GM13976 (cell line): ENCODE data around the gene CTTNBP2NL.

Experiments used
- DNase-seq: peaks from one replicate; pipeline ENCODE4 v3.0.0; 2012; ENCODE audit warnings: low spot score
- in situ Hi-C: fragments of 300-500 bp; cut with MboI; formaldehyde crosslinking; loops from one replicate; pipeline ENCODE4 v1.12.0; 2022; ENCODE audit warnings: low sequenced_read_pairs, mixed read lengths, inconsistent platforms; ENCODE audit not compliant: unreplicated experiment
- TF ChIP-seq, protein P1 (sequence below): IDR thresholded peaks from 2 replicates; pipeline ENCODE4 v1.5.1; 2012; ENCODE audit warnings: borderline replicate concordance, mild to moderate bottlenecking; ENCODE audit not compliant: insufficient read depth; ENCODE audit errors: extremely low read depth, missing control alignments, control extremely low read depth

The CTTNBP2NL gene

DNA sequence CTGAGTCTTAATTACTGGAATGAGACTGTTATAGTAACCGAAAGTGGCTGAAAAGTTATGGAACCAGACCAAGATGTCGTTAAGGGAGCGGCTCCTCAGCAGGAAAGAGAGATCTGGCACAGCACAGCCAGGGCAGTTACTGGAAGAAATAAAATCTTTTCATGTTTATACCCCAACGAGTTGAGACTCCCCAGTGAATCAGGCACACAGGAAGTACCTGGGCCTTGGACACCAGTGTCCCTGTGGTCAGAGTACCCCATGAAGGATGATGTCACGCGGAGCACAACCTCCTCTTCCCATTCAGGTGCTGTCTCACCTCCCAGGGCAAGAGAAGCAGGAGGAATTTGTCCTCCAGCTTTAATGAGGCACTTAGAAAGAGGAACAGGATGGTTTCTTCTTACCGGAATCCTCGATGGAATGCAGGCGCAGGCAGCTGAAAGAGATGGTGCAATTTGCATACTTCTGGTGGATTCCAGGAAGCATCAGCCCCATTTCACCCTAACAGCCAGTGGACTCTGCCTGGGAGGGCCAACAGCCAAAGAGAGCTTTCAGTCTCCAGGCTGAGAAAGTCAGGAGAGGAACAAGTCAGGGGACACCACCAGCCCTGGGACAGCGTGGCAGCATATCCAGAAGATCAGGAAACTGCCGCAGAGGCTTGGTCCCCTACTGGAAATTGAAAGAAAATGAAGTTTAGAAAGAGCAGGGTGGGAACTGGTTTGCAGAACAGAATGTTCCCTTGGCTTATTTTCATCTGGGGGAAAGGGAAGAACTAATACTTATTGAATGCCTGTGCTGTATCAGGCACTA is 35.9 kb upstream of the CTTNBP2NL start:
- in situ Hi-C loops = no loop called here
- DNase-seq = no peak
- TF ChIP-seq, protein P1, sequence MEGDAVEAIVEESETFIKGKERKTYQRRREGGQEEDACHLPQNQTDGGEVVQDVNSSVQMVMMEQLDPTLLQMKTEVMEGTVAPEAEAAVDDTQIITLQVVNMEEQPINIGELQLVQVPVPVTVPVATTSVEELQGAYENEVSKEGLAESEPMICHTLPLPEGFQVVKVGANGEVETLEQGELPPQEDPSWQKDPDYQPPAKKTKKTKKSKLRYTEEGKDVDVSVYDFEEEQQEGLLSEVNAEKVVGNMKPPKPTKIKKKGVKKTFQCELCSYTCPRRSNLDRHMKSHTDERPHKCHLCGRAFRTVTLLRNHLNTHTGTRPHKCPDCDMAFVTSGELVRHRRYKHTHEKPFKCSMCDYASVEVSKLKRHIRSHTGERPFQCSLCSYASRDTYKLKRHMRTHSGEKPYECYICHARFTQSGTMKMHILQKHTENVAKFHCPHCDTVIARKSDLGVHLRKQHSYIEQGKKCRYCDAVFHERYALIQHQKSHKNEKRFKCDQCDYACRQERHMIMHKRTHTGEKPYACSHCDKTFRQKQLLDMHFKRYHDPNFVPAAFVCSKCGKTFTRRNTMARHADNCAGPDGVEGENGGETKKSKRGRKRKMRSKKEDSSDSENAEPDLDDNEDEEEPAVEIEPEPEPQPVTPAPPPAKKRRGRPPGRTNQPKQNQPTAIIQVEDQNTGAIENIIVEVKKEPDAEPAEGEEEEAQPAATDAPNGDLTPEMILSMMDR = no peak

DNA sequence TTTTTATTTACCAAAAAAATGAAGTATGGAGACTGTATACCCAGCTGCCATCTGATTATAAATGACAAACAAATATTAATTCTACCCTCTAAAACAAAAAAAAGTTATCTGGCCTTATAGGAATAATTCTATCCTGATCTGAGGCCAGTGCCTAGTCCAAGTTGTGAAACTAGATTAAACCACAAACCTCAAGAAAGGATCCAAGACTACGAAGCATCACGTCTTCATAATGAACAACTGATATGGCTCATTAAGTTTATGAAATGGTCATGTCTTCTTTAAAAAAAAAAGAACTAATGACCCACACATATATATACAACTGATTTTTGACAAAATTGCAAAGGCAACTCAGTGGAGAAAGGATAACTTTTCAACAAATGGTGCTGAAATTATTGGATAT is 32.4 kb upstream of the CTTNBP2NL start:
- in situ Hi-C loops = no loop called here
- TF ChIP-seq, protein P1 = no peak
- no peak for DNase-seq

DNA sequence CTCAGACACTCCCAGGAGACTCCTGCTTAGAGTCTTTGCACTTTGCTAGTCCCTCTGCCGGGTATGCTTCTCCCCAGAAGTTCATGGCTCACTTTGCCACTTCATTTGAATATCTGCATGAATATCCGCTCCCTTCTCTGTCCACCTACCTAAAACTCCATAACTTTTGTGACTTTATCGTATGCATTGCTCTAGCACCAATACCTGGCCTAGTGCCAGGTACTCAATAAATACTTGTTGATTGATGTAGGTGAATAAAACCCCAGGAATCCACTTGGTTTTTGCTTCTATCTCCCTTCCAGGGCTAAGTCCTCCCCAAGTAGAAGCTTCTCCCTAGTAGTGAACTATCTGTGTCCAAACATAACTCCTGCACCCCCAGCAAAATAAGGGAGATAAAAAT is 27.8 kb upstream of the CTTNBP2NL start:
- in situ Hi-C loops = no loop called here

DNA sequence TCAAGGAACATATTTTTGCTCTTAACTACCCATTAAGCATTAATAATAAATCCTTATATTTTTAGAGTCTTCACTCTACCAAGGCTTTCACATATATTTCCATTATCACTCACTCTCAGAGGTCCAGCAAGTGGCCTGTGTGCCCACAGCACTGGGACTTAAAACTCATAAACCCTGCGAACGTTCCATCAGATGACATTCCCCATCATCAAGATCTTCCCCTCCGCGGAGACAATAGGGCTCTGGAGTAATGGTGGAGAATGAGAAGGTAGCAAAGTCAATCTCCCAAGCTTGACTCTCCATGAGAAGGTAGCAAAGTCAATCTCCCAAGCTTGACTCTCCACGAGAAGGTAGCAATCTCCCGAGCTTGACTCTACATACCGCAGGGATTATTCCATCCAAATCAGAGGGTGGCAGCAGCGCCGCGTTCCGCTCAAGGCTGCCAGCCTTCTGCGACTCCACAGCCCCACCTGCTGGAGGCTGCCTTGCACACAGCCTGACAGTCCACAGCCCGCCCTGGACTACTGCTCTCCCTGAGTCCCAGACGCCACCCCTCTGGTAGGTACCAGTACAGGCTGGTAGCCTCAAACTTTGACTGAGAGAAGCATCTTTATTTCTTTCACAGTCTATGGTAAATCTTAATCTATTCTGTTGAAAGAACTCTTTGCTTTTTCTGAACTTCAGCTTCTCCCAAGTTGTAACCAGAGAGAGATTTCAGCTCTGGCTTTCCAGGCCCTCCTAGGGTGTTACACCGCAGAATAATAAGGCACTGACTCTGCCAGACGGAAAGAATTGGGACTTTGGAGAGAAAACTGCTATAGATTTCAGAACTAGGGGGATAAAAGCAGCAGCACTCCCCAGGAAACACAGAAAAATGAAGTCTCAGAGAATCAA is 26.4 kb upstream of the CTTNBP2NL start:
- in situ Hi-C loops = no loop called here
- TF ChIP-seq, protein P1 = peak; percentile 99
- DNase-seq = peak; percentile 80

More for the DNA sequence above, 27.8 kb upstream of the CTTNBP2NL start:
- TF ChIP-seq, protein P1 = no peak
- no peak for DNase-seq

DNA sequence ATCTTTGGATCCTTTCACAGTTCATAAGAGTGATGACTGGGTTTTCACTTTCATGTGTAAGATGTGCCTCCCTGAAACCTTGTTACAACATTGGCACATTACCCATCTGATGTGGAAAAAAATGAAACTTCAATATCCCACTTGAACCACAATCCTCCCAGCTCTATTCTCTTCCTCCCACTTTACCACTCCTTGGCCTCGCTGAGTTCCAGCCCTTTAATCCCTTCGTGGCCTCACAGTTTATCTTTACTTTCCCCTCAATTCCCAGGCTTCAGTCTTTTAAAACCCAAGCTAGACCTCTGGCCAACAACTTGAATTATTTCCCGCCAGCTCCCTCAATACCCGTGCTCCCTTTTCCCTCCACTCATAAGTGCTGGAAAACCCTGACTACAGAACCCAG is 25.0 kb upstream of the CTTNBP2NL start:
- in situ Hi-C loops = no loop called here
- no peak for DNase-seq
- TF ChIP-seq, protein P1 = no peak

DNA sequence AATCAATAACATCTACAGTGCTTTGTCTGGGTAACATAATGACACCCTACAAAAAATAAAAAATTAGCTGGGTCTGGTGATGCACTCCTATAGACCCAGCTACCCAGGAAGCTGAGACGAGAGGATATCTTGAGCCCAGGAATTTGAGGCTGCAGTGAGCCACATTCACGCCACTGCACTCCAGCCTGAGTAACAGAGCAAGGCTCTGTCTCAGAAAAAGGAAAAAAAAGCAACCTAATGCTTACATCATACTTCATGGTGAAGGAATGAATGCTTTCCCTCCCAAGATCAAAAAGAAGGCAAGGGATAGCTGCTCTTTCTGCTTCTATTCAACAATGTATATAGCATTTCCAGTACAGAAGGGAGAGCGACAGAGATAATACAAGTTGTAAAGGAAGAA is 24.2 kb upstream of the CTTNBP2NL start:
- no peak for DNase-seq
- TF ChIP-seq, protein P1 = no peak
- in situ Hi-C loops = no loop called here
